Measurements from ENCODE around the gene RAB29.

GRCh38 chr1:205741681-205742080 lies 33.6 kb downstream of the RAB29 start:
- TF ChIP-seq CTCF (conservative IDR thresholded peaks at IDR 0.05 in 1 of 2, IDR thresholded peaks at IDR 0.05 in 1 of 2; ENCODE audit: low read depth in 1 of 2, low read length in 2 of 2) (no peak), EZH2 (IDR thresholded peaks at IDR 0.05; ENCODE audit: low read length, missing control alignments) (no peak)
